GM18517 (cell line): ENCODE data around the gene SEC61B.
A peak's percentile ranks its signal among the peaks of the same experiment; 100 is the strongest.

Experiments used
- ATAC-seq: cut with Tn5 transposase; IDR thresholded peaks from one replicate; pipeline ENCODE4 v1.9.1; 2021; ENCODE audit warnings: mild to moderate bottlenecking, moderate library complexity; ENCODE audit not compliant: unreplicated experiment

Gene SEC61B

DNA sequence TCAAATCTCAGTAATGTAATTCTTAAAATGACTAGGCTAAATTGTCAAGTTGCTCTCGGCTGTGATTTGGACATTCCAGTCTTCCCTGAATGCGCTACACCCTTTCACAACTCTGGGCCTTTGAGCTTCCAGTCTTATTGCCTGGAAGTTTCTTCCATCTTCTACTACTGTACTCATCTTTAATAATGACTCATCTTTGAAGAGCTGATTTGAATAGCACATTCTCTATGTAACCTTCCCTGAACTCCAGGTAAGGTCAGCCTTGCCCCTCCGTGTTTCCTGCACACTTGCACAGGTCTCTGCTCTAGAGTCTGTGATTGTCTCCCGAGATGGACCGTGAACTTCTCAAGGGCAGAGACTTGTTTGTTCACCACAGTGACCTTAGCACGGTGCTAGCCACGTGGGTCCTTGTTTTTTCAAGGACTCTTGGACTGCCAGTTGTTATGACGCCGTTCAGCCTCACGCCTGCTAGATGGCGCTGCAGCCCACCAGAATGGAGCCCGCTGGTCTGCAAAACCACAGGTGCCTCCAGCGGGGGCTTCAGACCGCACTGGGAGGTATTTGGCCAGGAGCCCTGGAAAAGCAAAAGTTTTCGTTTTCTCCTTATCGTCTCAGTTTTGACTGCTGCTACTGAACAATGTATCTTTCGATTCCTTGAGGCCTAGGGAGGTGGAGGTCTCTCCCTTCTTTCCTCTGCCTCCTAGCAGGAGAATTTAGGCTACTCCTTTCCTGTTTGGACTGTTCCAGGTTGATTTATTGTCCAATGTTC, 44.4 kb downstream of the SEC61B start:
- ATAC-seq = peak; percentile 51

DNA sequence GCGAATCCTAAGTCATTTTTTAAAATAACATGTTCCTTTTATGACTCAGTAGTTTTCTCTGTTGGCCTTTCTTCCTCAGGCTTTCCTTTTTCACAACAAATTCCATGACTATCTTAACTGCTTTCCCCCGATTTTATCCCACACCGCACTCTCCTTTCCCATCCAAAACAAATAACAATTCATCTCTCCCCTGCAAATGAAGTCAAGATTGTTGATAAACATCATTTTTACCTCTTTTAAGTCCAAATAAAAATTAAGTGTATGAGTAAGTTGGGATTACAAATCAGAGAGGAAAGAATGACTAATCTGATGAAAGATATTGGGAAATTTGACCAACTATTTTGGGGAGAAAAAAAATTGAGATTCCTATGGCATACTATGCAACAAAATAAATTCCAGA, 47.3 kb downstream of the SEC61B start:
- ATAC-seq = no peak

DNA sequence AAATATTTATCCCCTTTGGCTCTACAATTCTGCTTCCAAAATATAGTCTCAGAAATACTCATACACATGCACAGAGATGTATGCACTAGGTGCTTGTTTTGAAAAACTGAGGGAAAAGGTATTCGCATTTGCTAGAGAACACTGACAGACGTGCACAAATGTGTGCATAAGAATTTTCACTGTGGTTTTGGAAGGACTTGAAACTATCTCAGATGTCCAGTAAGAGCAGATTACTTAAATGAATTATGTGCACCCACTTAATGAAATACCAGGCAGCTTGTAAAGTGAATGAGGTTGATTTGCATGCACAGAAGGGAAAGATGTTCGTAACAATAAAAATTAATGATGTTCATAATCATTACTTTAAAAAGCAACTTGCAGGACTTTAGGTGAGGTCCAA, 48.4 kb downstream of the SEC61B start:
- no peak for ATAC-seq

DNA sequence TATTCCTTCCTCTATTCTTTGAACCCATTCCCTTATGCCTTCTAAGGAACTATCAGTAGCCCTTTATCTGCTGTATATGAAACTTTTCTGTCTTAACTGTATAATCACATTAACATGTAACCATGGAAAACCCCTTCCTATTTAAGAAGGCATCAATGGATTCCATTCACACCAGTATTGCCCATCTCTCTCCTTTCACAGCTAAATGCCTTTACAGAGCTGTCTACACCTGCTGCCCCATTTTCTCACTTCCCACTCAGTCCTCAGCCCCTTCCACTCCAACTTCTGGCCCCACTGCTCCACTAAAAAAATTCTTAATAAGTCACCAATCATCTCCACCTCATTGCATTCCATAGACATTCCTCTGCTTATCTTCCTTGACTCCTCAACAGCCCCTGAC, 50.8 kb downstream of the SEC61B start:
- ATAC-seq = no peak

DNA sequence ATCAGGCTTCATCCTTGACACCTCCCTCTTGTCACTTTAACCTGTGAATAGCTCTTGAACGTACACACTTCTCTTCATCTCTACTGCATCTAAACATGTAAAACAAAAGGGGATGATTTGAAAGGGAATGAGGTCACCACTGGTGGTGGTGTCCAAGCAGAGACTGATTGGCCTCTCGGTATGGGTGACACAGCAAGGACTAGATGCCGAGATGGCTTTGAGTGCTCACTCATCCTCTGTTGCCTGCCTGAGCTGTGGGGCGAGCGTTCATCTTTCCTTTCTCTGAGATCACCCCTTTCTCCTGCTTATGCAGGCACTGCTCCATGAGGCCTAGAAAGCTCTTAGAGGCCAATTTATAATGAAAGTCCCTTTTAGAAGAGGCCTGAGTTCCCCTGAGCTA, 51.9 kb downstream of the SEC61B start:
- no peak for ATAC-seq

DNA sequence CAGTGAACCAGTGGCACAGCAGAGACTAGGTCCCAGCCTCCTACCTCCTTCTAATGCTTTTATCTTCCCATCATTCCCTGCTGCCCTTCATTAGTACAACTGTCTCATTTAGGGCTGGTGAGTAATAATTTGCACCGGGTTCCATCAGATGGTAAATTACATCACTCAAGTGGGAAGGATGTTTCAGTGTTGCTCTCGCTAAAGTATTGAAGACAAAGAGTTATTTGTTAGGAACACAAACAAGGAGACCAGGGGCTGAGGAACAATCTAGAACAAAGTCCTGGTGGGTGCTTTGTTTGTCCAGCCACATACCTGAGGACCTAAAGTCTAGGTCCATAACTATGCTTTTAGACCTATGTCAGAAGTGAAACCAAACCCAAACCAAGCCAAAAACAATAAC, 52.4 kb downstream of the SEC61B start:
- ATAC-seq = no peak
